ENCODE results near the gene ARID3A.

The ARID3A gene

GRCh38 chr19:912181-913079, 13.4 kb upstream of the ARID3A start:
- no peak for DNase-seq

- DNase-seq, result peak; percentile 81
These were observed 12.6 kb upstream of the ARID3A start, which contains the start of gene R3HDM4 for GRCh38 chr19:913080-913748. TSS of gene R3HDM4 (minus strand) at chr19:913219. CDS start at chr19:913157, 62 bp downstream.

- DNase-seq, result peak; percentile 81
These were observed 9.1 kb upstream of the ARID3A start for GRCh38 chr19:916645-917322.

GRCh38 chr19:917323-918151, 8.3 kb upstream of the ARID3A start, which contains the start of gene KISS1R:
TSS of gene KISS1R (plus strand) at chr19:917333. CDS start at chr19:917503, 170 bp downstream.
- peak; percentile 89 for DNase-seq

- no peak for DNase-seq
These were observed 7.7 kb upstream of the ARID3A start for GRCh38 chr19:918152-918437.

- DNase-seq, result peak; percentile 94
These were observed 7.2 kb upstream of the ARID3A start for GRCh38 chr19:918481-919198.

GRCh38 chr19:919199-920050, 6.4 kb upstream of the ARID3A start:
- DNase-seq, result peak; percentile 85

GRCh38 chr19:920051-920864, 5.6 kb upstream of the ARID3A start:
- DNase-seq, result peak; percentile 92

- peak; percentile 84 for DNase-seq
These were observed 1.2 kb upstream of the ARID3A start for GRCh38 chr19:924553-925086.

- DNase-seq, result peak; percentile 81
These were observed 729 bp upstream of the ARID3A start for GRCh38 chr19:925087-925525.

GRCh38 chr19:926323-926588, 421 bp downstream of the ARID3A start:
- DNase-seq, result no peak

GRCh38 chr19:926589-927350, 935 bp downstream of the ARID3A start:
- DNase-seq, result peak; percentile 81

- no peak for DNase-seq
These were observed 1.5 kb downstream of the ARID3A start for GRCh38 chr19:927351-927779.

GRCh38 chr19:927780-928401, 2.1 kb downstream of the ARID3A start:
- DNase-seq, result no peak

- no peak for DNase-seq
These were observed 2.8 kb downstream of the ARID3A start for GRCh38 chr19:928471-929202.

- no peak for DNase-seq
These were observed 3.5 kb downstream of the ARID3A start for GRCh38 chr19:929203-929890.

GRCh38 chr19:929891-930258, 4.0 kb downstream of the ARID3A start:
- no peak for DNase-seq
